Mucosa of descending colon (tissue), 3 donors: Measurements from ENCODE around the gene ATP11B. TPM values are rescaled to one million over a fixed set of nuclear protein-coding genes. Genes with fewer than 3 reads are reported as not detected.

Experiments
- ATAC-seq: fragments of 200-7000 bp; cut with Tn5 transposase; one replicate; pipeline ENCODE4 v1.9.1; 2020; ENCODE audit warnings: mild to moderate bottlenecking, moderate library complexity
- DNase-seq, 3 donors: peaks; one replicate each; pipeline ENCODE4 v3.0.0-alpha.2; 2020
- H3K36me3 ChIP-seq: fragments of 200-600 bp; one replicate; pipeline ENCODE4 v1.8.0; 2021; ENCODE audit warnings: low read depth, mild to moderate bottlenecking
- H3K4me1 ChIP-seq: fragments of 200-600 bp; one replicate; pipeline ENCODE4 v1.8.0; 2021; ENCODE audit warnings: low read depth, mild to moderate bottlenecking
- H3K4me3 ChIP-seq: fragments of 200-600 bp; one replicate; pipeline ENCODE4 v1.8.0; 2021; ENCODE audit warnings: mild to moderate bottlenecking
- H3K9me3 ChIP-seq: fragments of 200-600 bp; one replicate; pipeline ENCODE4 v1.8.0; 2021; ENCODE audit warnings: mild to moderate bottlenecking
- CTCF ChIP-seq: fragments of 200-600 bp; IDR thresholded peaks from one replicate; pipeline ENCODE4 v1.8.0; 2022; ENCODE audit warnings: antibody characterized with exemption, mild to moderate bottlenecking
- intact Hi-C, 2 donors: fragments of 100-400 bp; cut with DNase I in 1 of 2; cut with micrococcal nuclease in 1 of 2; formaldehyde crosslinking; loops; one replicate each; pipeline versions ENCODE4 v1.11.0 to v1.11.1; 2022; cut with DNase I, micrococcal nuclease
- total RNA-seq, 3 donors: library from RNA; stranded (reverse); fragmentation: NEBNext Ultra II Directional in 2 of 3; extraction: Animal tissue kit (Norgen Biotek cat#: 25700) in 2 of 3; gene quantifications; one replicate each; pipeline versions ENCODE4 v1.2.1 to v1.2.4, GENCODE V29; 2021 to 2023
- donor health status: DM: no; HTN: no; CAD: no; lungs with moderate emphysema.
- donor health status: DM: no; HTN: no; CAD: no.
- donor health status: DM: no; HTN: yes; CAD: no.

The ATP11B gene
- total RNA-seq, 3 donors from 2014 or later: 100 to 107 (median 102) TPM

- ATAC-seq (no peak), DNase-seq (no peak)
- intact Hi-C loops: no loop called here
- Histone ChIP-seq H3K36me3 (no peaks in the 10 kb centered on the region), H3K4me3 (no peak overlapping the region), H3K4me1 (no peaks in the 10 kb centered on the region), H3K9me3 (no peaks in the 10 kb centered on the region)
- no peak for TF ChIP-seq CTCF
These were observed 85.8 kb downstream of the ATP11B start for GRCh38 chr3:182879031-182879611.

DNA sequence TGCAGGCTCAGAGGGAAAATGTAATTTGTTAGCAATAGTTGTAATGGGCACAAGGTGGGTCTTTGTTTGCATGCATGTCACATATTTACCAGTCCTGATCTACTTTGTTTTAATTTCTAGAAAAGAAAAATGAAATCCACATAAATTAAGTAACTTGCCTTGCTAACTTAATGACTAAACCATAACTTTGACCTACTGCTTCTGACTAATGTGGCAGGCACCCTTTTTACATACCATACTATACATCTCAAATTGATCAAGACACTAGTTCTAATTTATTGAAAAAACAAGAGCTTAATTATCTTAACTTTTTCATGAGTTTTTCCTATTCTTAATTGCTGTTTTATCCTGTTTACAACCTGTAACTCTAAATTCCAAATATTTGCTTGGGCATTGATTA lies 93.2 kb downstream of the ATP11B start:
- ATAC-seq (no peak), DNase-seq (no peak)
- intact Hi-C loops: no loop called here
- H3K4me3 ChIP-seq: no peak overlapping the region
- no peaks in the 10 kb centered on the region for H3K9me3 ChIP-seq
- TF ChIP-seq CTCF: no peak
- H3K36me3 ChIP-seq: no peaks in the 10 kb centered on the region
- no peaks in the 10 kb centered on the region for H3K4me1 ChIP-seq

DNA sequence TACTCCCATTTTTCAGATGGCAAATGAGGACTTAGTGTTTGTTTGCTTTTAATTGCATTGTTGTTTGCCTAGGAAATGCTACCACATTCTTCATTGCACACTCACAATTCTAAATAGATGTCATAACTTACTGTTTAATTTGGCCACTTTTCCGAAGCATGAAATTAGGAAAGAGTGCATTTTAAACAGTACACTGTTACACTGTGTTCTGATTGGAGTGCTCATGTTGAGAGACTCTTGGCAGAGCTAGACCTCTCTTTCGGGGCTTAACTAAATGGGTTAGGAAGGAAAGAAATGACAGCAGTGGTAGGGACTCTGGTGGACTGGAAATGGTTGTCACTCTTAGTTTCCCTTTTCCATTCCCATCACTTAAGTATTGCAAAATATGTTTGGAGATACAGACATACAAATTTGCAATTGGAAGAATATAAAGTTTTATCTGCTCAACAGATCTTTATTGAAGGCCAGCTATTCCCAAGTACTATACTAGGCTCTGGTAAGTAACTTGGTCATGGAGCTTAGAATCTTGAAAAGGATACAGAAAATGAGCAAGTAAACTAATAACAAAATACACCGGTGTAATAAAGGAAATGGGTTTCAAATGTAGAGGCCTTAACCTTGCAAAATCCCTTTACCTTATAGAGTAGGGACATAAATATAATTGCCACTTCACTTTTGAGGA lies 96.8 kb downstream of the ATP11B start:
- H3K9me3 ChIP-seq: no peaks in the 10 kb centered on the region
- intact Hi-C loops: no loop called here
- TF ChIP-seq CTCF: no peak
- no peak for DNase-seq
- H3K4me1 ChIP-seq: no peaks in the 10 kb centered on the region
- ATAC-seq: no peak
- no peaks in the 10 kb centered on the region for H3K36me3 ChIP-seq
- no peak overlapping the region for H3K4me3 ChIP-seq

- no peaks in the 10 kb centered on the region for H3K36me3 ChIP-seq
- intact Hi-C loops: no loop called here
These were observed 98.1 kb downstream of the ATP11B start for GRCh38 chr3:182891364-182891763.

GRCh38 chr3:182892226-182892625 lies 98.9 kb downstream of the ATP11B start:
- Histone ChIP-seq H3K4me3 (no peak overlapping the region), H3K36me3 (no peaks in the 10 kb centered on the region), H3K4me1 (no peaks in the 10 kb centered on the region), H3K9me3 (no peaks in the 10 kb centered on the region)
- ATAC-seq (no peak), DNase-seq (no peak)
- intact Hi-C loops: no loop called here
- TF ChIP-seq CTCF: no peak

More at GRCh38 chr3:182891364-182891763, 98.1 kb downstream of the ATP11B start:
- Histone ChIP-seq H3K9me3 (no peaks in the 10 kb centered on the region), H3K4me3 (no peak overlapping the region), H3K4me1 (no peaks in the 10 kb centered on the region)
- DNase-seq: no peak
- no peak for ATAC-seq
- no peak for TF ChIP-seq CTCF
